ENCODE data around the gene TTC39B. TPM values are rescaled to one million over a fixed set of nuclear protein-coding genes. Genes with fewer than 3 reads are reported as not detected.
"Not testable (repeated sequence)": the region's sequence is repeated elsewhere in the genome, so short reads cannot be mapped to it uniquely, and the experiment has no call there.

TTC39B gene
- polyA plus RNA-seq, 1 experiment: 11.4 TPM

GRCh38 chr9:15329539-15330109, 22.6 kb upstream of the TTC39B start:
- peaks cover 6% of the 10 kb centered on the region for H3K27me3 ChIP-seq (ENCODE audit: control insufficient read depth, insufficient read depth, low read length)
- H3K27ac ChIP-seq (ENCODE audit: low read depth, low read length): no peak overlapping the region
- DNase-seq (ENCODE audit: low read depth, low spot score): no peak
- CTCF ChIA-PET: interaction anchor here (0.6 kb wide), 1 partner anchor 193 kb away, joined by 3 read pairs; no protein-coding TSS in a partner anchor
- no peak overlapping the region for H3K4me3 ChIP-seq (ENCODE audit: low read depth, low read length)
- TF ChIP-seq CTCF (IDR thresholded peaks at IDR 0.05; ENCODE audit: low read depth, low read length): no peak
- POLR2A ChIA-PET: interaction anchor here (0.7 kb wide), 1 partner anchor 12 kb away, joined by 4 read pairs; no protein-coding TSS in a partner anchor
- no peaks in the 10 kb centered on the region for H3K9me3 ChIP-seq (ENCODE audit: control insufficient read depth, insufficient read depth, low read length)

GRCh38 chr9:15328946-15329345, 21.9 kb upstream of the TTC39B start:
- no peak for TF ChIP-seq CTCF (IDR thresholded peaks at IDR 0.05; ENCODE audit: low read depth, low read length)
- Histone ChIP-seq H3K4me3 (ENCODE audit: low read depth, low read length) (no peak overlapping the region), H3K27me3 (ENCODE audit: control insufficient read depth, insufficient read depth, low read length) (peaks cover 6% of the 10 kb centered on the region), H3K9me3 (ENCODE audit: control insufficient read depth, insufficient read depth, low read length) (no peaks in the 10 kb centered on the region), H3K27ac (ENCODE audit: low read depth, low read length) (no peak overlapping the region)
- ChIA-PET CTCF (no interaction called here), POLR2A (interaction anchor here (0.7 kb wide), 1 partner anchor 12 kb away, joined by 4 read pairs; no protein-coding TSS in a partner anchor)
- no peak for DNase-seq (ENCODE audit: low read depth, low spot score)

GRCh38 chr9:15322695-15323094, 15.7 kb upstream of the TTC39B start:
- H3K27ac ChIP-seq (ENCODE audit: low read depth, low read length); H3K27me3 ChIP-seq (ENCODE audit: control insufficient read depth, insufficient read depth, low read length); CTCF ChIA-PET; H3K4me3 ChIP-seq (ENCODE audit: low read depth, low read length); DNase-seq (ENCODE audit: low read depth, low spot score); POLR2A ChIA-PET; H3K9me3 ChIP-seq (ENCODE audit: control insufficient read depth, insufficient read depth, low read length): not testable (repeated sequence)

GRCh38 chr9:15319661-15320060, 12.6 kb upstream of the TTC39B start:
- H3K9me3 ChIP-seq (ENCODE audit: control insufficient read depth, insufficient read depth, low read length); H3K4me3 ChIP-seq (ENCODE audit: low read depth, low read length); CTCF ChIA-PET; DNase-seq (ENCODE audit: low read depth, low spot score); H3K27ac ChIP-seq (ENCODE audit: low read depth, low read length); H3K27me3 ChIP-seq (ENCODE audit: control insufficient read depth, insufficient read depth, low read length): not testable (repeated sequence)
- POLR2A ChIA-PET: interaction anchor here (0.9 kb wide), 1 partner anchor 80 kb away, joined by 4 read pairs; no protein-coding TSS in a partner anchor

DNA sequence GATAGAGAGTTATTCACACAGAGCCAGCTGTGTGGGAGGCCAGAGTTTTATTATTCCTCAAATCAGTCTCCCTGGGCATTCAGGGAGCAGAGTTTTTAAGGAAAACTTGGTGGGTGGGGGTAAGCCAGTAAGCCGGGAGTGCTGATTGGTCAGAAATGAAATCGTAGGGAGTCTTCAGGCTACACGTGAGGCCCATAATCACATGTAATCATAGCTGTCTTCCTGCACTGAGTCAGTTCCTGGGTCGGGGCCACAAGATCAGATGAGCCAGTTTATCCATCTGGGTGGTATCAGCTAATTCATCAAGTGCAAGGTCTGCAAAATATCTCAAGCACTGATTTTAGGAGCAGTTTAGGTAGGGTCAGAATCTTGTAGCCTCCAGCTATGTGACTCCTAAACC, 10.8 kb upstream of the TTC39B start:
- DNase-seq (ENCODE audit: low read depth, low spot score): no peak
- Histone ChIP-seq H3K27me3 (ENCODE audit: control insufficient read depth, insufficient read depth, low read length) (no peaks in the 10 kb centered on the region), H3K4me3 (ENCODE audit: low read depth, low read length) (no peak overlapping the region), H3K9me3 (ENCODE audit: control insufficient read depth, insufficient read depth, low read length) (no peaks in the 10 kb centered on the region), H3K27ac (ENCODE audit: low read depth, low read length) (no peak overlapping the region)
- ChIA-PET POLR2A (interaction anchor here (1.0 kb wide), 1 partner anchor 11 kb away, joined by 4 read pairs; the partner anchor contains the start of gene TTC39B), CTCF (no interaction called here)
- TF ChIP-seq CTCF (IDR thresholded peaks at IDR 0.05; ENCODE audit: low read depth, low read length): no peak

DNA sequence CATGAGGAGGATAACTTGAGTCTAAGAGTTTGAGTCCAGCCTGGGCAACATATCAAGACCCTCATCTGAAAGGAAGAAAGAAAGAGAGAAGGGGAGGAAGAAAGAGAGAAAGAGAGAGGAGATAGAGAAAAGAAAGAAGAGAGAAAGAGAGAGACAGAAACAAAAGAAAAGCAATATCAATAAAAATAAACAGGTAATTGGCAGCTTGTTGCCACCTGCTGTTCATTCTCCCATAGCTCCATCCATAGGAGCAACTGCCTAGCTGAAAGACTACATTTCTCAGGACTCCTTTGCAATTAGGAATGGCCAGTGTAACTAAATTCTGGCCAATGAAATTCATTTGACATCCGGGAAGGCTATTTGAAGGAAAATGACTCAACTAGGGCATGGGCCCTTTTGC, 4.6 kb upstream of the TTC39B start:
- Histone ChIP-seq H3K9me3 (ENCODE audit: control insufficient read depth, insufficient read depth, low read length) (no peaks in the 10 kb centered on the region), H3K27ac (ENCODE audit: low read depth, low read length) (no peak overlapping the region), H3K27me3 (ENCODE audit: control insufficient read depth, insufficient read depth, low read length) (no peaks in the 10 kb centered on the region), H3K4me3 (ENCODE audit: low read depth, low read length) (no peak overlapping the region)
- DNase-seq (ENCODE audit: low read depth, low spot score): no peak
- POLR2A ChIA-PET: no interaction called here
- TF ChIP-seq CTCF (IDR thresholded peaks at IDR 0.05; ENCODE audit: low read depth, low read length): no peak
- CTCF ChIA-PET: no interaction called here
